HL-60 (cell line): ENCODE data around the gene DNAJA3.
A peak's percentile ranks its signal among the peaks of the same experiment; 100 is the strongest.

Experiments
- CTCF ChIP-seq: IDR thresholded peaks from one replicate; pipeline ENCODE4 v1.5.1; 2011; ENCODE audit warnings: low read length, control low read depth, inconsistent platforms; ENCODE audit not compliant: insufficient read depth
- POLR2AphosphoS5 ChIP-seq: IDR thresholded peaks from 2 replicates; pipeline ENCODE4 v1.6.1; 2012; ENCODE audit warnings: low read depth

DNA sequence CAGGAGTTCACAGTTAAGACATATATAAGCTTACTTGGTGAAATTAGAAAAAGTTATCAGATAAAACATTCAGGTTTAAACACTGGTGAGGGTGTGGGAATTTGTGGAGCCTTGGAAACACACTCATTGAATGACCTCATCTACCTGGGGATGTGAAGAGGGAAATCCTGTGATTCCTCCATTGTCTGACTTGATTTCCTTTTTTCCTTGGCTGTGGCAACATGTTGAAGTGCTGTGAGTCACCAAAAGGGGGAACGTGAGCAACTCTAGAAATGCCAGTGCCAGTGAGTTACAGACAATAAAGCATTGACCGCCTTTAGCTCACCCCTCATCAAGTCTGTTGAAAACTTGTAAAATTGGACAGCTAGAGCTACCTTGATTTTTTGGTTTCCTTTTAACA, 52.3 kb downstream of the DNAJA3 start:
- TF ChIP-seq CTCF (peak; percentile 21), POLR2AphosphoS5 (no peak)
